T-helper 1 cell treated with Interleukin-12 subunit alpha and Interleukin-12 subunit beta and Interleukin-4 antibody, amounts not matched to agents 30 μg/mL and 1 μg/mL, for 36 hours (primary cell): Measurements from ENCODE around the gene STUM.

Source experiments
- H3K27ac Mint-ChIP-seq: one replicate; pipeline ENCODE4 v1.8.0; 2021; ENCODE audit warnings: mild to moderate bottlenecking, mixed read lengths
- H3K27me3 Mint-ChIP-seq: one replicate; pipeline ENCODE4 v1.8.0; 2021; ENCODE audit warnings: low read depth, mixed read lengths
- H3K36me3 Mint-ChIP-seq: one replicate; pipeline ENCODE4 v1.8.0; 2021; ENCODE audit warnings: low read depth, mixed read lengths
- H3K4me1 Mint-ChIP-seq: one replicate; pipeline ENCODE4 v1.8.0; 2021; ENCODE audit warnings: low read depth, mixed read lengths
- H3K4me3 Mint-ChIP-seq: one replicate; pipeline ENCODE4 v1.8.0; 2021; ENCODE audit warnings: mild to moderate bottlenecking, moderate library complexity, mixed read lengths
- H3K9me3 Mint-ChIP-seq: one replicate; pipeline ENCODE4 v1.8.0; 2021; ENCODE audit warnings: mixed read lengths

STUM gene

DNA sequence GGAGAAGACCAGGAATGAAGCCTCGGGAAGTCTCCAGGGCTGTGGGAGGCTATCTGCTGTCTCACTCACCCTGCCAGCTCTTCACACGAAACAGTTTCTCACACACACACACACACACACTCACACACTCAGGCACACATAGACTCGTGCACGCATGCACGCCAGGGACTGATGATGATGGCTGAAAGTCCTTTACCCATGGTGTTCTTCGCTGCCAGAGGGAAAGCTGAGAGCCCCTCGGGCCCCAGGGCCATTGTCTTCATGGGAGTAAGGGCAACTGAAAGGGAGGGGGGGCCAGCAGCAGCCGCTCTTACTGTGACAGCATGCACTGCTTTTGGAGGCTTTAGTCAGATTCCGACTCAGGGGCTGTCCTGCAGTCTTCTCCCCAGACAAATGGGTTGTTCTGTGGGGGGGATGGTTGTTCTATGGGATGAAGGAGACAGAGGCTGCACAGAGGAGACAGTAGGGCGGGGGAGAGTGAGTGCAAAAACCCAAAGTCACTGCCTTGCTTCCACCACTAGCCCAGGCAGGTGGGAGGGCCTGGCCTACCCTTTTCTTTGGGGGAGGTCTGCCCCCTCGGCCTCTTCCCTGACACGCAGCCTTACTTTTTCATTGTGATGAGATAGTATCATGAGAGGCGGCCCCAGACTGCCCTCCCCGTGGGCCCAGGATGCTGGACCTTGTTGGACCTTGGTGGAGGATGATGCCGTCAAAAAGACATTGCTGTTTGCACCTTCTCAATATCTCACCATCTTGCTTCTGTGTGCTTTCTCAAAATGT is 29.0 kb downstream of the STUM start:
- no peaks in the 10 kb centered on the region for H3K27me3 Mint-ChIP-seq
- no peaks in the 10 kb centered on the region for H3K9me3 Mint-ChIP-seq
- H3K27ac Mint-ChIP-seq: no peak overlapping the region
- H3K4me3 Mint-ChIP-seq: no peak overlapping the region
- no peaks in the 10 kb centered on the region for H3K36me3 Mint-ChIP-seq
- H3K4me1 Mint-ChIP-seq: no peaks in the 10 kb centered on the region

DNA sequence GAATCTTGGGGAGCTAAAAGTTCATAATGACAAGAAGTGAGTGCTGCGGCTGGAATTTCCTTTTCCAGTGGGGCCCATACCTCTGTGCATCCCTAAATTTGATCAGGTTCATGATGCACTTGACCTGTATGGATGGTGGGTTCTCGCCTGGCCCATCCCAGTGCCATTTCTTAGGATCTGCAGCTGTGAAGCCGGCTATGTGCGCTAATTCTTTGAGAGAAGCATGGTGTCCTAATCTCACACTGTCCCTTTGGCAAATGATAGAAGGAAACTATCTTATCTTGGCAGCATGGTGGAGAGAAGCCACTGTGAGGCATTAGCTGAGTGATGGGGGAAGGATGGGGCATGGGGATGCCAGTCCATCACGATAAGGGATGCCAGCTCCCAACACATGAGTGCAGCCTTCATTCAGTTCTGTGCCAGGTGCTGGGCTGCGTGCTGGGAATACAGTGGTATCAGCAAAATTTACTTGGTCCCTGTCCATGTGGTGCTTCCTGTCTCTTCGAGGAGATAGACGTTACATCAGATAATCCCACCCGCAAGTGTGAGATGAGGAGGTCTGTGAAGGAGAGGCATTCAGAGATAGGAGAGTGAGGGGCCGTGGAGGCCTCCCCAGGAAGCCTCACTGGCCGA is 30.5 kb downstream of the STUM start:
- Mint-ChIP-seq H3K4me3 (no peak overlapping the region), H3K27me3 (no peaks in the 10 kb centered on the region), H3K27ac (no peak overlapping the region), H3K9me3 (no peaks in the 10 kb centered on the region), H3K4me1 (no peaks in the 10 kb centered on the region), H3K36me3 (no peaks in the 10 kb centered on the region)

DNA sequence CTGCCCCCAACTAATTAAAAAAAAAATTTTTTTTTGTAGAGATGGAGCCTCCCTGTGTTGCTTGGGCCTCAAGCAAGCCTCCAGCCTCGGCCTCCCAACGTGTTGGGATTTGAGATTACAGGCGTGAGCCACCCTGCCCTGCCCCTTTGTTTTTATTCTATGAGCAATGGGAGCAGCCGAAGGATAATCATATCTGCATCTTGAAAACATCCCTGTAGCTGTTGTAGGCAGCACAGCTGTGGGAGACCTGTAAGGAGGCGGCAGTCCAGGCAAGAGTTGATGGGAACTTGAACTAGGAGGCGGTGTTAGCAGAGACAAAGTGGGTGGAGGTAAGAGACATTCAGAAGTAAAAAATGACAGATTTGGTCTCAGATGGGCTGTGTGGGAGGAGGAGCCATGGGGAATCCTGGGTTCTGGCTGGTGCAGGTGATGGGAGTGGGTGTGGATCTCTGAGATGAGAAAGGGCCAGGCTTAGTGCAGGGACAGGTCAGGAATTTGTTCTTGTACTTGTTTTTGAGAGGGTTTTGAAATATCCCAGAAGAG is 31.3 kb downstream of the STUM start:
- H3K36me3 Mint-ChIP-seq: no peaks in the 10 kb centered on the region
- H3K4me3 Mint-ChIP-seq: no peak overlapping the region

DNA sequence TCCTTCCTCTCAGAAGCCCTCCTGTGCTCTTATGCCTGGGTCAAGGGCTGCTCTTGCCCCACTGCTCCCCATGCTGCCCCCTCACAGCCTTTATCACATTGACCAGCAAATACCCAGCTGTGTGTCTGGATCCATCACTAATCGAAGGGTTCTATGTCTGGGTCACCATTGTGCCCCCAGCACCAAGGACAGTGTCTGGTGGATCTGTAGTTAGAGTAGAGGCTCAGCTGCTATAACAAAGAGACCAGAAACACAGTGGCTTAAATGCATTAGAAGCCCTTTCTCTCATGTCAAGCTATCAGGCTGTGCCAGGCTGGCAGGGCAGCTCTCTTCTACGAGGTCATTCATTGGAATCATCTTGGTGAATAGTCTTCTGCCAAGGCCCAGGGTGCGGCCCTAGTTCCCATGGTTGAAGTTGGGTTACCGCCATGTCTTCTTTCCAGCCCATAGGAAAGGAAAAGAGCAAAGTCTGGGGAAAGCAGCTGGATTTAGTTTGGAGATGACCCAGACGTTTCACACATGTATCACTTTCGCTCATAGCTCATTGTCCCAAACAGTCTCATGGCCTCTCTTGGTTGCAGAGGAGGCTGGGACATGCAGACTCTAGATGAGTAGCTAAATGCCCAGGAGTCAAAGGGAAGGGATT is 32.2 kb downstream of the STUM start:
- H3K27me3 Mint-ChIP-seq: no peaks in the 10 kb centered on the region
- no peaks in the 10 kb centered on the region for H3K36me3 Mint-ChIP-seq

More for the DNA sequence above, 31.3 kb downstream of the STUM start:
- no peaks in the 10 kb centered on the region for H3K9me3 Mint-ChIP-seq
- H3K27me3 Mint-ChIP-seq: no peaks in the 10 kb centered on the region
- H3K4me1 Mint-ChIP-seq: no peaks in the 10 kb centered on the region
- no peak overlapping the region for H3K27ac Mint-ChIP-seq

DNA sequence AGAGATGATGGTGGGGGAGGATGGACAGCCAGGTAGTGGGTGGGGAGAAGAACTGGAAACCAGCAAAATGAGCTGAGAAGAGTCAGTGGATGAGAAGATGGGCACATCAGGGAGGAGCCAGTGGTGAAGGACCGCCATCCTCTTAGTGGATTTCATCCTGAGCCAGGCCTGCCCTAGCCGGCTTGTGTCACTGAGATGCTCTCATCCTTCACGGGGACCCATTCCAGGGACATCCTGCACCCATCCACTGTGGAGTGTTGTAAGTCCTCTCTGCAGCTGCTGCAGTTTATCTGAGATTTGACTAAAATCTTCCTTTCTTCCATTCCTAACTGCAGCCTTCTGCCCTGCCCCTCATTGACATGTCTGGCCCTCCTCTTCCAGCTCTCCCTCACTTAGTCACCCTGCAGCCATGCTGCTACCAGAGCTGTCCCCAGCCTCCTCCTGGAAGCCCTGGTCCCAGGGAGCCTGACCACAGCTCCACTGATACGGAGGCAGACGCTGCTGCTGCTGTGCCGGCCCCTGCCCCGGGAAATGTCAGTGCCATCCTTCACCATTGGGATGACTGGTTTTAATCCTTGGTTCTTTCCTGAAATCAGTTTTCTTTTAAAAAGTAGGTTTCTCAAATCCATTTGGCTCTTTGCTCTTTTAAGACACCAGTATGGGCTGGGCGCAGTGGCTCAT is 33.2 kb downstream of the STUM start:
- no peak overlapping the region for H3K4me3 Mint-ChIP-seq
- no peaks in the 10 kb centered on the region for H3K27me3 Mint-ChIP-seq
- no peak overlapping the region for H3K27ac Mint-ChIP-seq
- no peaks in the 10 kb centered on the region for H3K9me3 Mint-ChIP-seq
- no peaks in the 10 kb centered on the region for H3K4me1 Mint-ChIP-seq
- H3K36me3 Mint-ChIP-seq: no peaks in the 10 kb centered on the region

More for the DNA sequence above, 32.2 kb downstream of the STUM start:
- H3K4me3 Mint-ChIP-seq: no peak overlapping the region
- H3K27ac Mint-ChIP-seq: no peak overlapping the region
- no peaks in the 10 kb centered on the region for H3K4me1 Mint-ChIP-seq
- no peaks in the 10 kb centered on the region for H3K9me3 Mint-ChIP-seq

DNA sequence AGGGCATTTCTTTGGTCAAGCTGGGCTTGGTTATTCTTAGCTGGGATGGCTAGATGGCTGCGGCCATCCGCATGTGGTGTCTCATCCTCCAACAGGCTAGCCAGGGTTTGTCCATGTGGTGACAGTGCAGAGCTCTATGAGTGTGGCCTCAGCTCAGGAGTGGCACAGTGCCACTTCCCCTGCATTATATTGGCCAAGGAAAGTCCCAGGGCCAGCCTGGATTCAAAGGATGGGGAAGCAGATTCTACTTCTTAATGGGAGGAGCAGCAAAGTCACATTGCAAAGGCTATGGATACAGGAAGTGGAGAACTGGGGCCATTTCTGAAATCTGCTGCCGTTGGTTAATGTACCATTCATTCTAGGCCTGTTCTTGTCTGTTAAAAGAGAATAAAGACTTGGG is 34.4 kb downstream of the STUM start:
- H3K9me3 Mint-ChIP-seq: no peaks in the 10 kb centered on the region
- no peak overlapping the region for H3K27ac Mint-ChIP-seq

DNA sequence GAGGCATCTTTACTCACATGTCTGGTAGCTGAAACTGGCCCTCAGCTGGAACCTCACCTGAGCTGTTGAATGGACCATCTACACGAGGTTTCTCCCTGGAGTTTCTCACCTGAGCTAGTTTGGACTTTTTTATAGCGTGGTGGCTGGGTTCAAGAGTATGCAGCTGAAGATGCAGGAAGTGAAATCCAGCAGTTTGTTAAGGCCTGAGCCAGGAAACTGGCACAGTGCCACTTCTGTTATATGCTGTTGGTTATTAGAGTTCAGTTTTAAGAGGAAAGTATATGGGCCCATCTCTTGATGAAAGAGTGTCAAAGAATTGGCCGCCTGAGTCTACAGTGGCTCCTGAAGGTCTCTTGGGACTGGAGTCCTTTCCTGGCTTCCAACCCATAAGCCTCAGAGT is 35.6 kb downstream of the STUM start:
- Mint-ChIP-seq H3K9me3 (no peaks in the 10 kb centered on the region), H3K36me3 (no peaks in the 10 kb centered on the region), H3K4me3 (no peak overlapping the region), H3K4me1 (no peaks in the 10 kb centered on the region), H3K27ac (no peak overlapping the region), H3K27me3 (no peaks in the 10 kb centered on the region)

More for the DNA sequence above, 34.4 kb downstream of the STUM start:
- Mint-ChIP-seq H3K4me1 (no peaks in the 10 kb centered on the region), H3K4me3 (no peak overlapping the region), H3K36me3 (no peaks in the 10 kb centered on the region), H3K27me3 (no peaks in the 10 kb centered on the region)

DNA sequence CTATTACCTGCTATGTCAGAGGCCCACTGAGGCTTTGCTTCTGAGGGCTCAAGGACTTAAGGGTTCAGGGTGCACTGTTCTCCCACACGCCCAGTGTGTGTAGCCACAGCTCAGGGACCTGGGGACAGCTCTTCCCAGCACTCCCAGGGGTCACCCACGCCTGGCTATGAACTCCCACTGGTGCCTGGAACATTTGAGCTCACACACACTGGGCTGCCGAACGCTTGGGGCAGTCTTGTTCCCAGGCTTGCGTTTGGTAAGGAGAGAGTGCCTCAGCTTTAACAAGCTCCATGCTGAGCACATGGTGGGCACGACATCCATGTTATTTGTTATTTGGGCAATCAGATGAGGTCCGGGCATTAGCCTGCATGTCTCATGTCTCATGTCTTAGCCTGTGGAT is 37.6 kb downstream of the STUM start:
- no peaks in the 10 kb centered on the region for H3K36me3 Mint-ChIP-seq
- peaks cover 5% of the 10 kb centered on the region for H3K27me3 Mint-ChIP-seq

DNA sequence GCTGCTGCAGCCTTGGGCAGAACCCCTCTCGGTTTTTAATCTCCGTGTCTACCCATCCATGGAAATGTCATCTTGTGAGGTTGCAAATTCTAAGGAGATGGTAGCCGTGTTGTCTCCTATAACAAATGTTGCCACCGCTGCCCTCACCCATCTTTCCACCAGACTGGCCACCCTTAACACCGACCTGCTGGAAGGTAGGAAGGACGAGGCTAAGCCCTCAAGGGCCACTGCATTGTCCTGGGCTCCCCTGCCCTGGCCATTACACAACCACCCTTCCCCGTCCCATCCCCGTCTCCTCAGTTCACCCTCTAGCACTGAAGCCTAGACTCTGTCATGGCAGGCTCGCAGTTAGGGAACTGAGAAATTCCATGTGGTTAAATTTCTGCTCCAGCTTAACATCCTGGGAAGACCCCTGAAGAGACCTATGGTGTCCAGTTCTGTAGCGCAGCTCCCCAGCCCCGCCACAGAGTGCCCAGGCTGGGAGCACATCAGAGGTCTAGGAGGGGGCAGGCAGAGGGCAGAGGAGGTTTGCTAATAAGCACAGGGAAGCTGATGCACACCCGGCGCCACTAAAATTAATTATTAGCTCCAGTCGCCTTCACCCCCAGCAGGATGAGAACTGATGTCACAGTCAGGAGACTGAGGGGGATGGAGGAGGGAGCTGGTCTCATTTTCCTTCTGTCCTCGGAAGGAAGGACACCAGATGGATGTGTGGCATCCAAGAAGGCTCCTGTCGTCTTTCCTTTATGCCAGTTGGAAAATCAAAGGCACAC is 38.3 kb downstream of the STUM start:
- H3K9me3 Mint-ChIP-seq: no peaks in the 10 kb centered on the region
- H3K27me3 Mint-ChIP-seq: peaks cover 5% of the 10 kb centered on the region
- no peaks in the 10 kb centered on the region for H3K4me1 Mint-ChIP-seq
- no peak overlapping the region for H3K4me3 Mint-ChIP-seq
- H3K27ac Mint-ChIP-seq: no peak overlapping the region
- H3K36me3 Mint-ChIP-seq: no peaks in the 10 kb centered on the region

More for the DNA sequence above, 37.6 kb downstream of the STUM start:
- Mint-ChIP-seq H3K4me1 (no peaks in the 10 kb centered on the region), H3K27ac (no peak overlapping the region), H3K4me3 (no peak overlapping the region), H3K9me3 (no peaks in the 10 kb centered on the region)

DNA sequence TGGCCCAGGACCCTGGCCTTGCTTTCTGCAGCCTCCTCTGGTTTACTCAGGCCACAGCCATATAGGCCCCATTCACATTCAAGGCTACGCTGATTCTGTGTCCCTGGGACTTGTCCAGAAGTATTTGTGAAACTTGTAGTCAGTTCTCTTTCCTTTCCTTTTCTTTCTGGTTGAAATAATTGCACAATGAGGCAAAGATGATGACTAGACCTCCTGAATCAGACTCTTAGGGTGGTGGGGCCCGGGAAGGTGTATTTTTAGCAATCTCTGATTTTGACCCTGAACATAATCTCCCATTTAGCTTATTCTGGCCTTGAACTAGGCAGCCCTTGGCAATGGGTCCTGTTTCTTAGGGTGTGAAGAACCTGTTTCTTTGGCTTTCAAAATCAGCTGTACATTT is 39.9 kb downstream of the STUM start:
- H3K27me3 Mint-ChIP-seq: peaks cover 5% of the 10 kb centered on the region
- H3K9me3 Mint-ChIP-seq: no peaks in the 10 kb centered on the region
- no peak overlapping the region for H3K27ac Mint-ChIP-seq
- no peaks in the 10 kb centered on the region for H3K4me1 Mint-ChIP-seq
- no peak overlapping the region for H3K4me3 Mint-ChIP-seq
- no peaks in the 10 kb centered on the region for H3K36me3 Mint-ChIP-seq

DNA sequence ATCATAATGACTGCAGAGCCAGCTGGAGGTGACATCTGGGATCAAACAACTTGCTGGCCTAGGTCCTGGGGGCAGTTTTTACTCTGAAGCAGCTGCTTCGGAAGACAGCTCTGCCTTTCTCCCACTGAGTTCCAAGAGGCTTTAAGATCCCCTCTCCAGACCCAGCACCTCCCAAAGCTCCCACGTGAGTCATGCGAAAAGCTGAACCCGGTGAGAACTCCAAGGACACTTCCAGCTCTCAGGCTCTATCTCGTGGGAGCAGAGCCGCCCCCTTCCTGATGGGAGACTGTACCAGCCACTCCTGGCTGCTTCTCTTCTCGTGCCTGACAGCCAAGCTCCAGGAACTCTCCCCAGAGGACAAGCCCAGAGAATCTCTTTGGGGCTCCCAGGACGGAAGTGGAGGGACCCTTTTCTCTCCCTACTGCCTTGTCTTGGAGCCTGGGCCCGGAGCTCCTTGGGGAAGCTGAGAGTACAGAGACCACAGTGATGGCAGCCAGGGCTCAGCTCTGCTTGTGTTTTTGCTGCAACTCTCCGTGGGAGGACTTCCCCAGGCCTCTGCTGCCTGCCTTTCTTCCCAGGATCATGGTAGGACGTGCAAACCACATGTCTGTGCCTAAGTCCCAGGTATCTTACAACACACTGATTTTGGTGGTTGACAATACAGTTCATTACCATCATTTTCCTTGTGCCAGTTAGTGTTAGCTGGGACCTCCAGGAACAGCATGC is 40.6 kb downstream of the STUM start:
- no peak overlapping the region for H3K4me3 Mint-ChIP-seq
- H3K27me3 Mint-ChIP-seq: peaks cover 10% of the 10 kb centered on the region
- H3K9me3 Mint-ChIP-seq: no peaks in the 10 kb centered on the region
- no peaks in the 10 kb centered on the region for H3K4me1 Mint-ChIP-seq
- H3K27ac Mint-ChIP-seq: no peak overlapping the region
- H3K36me3 Mint-ChIP-seq: no peaks in the 10 kb centered on the region

DNA sequence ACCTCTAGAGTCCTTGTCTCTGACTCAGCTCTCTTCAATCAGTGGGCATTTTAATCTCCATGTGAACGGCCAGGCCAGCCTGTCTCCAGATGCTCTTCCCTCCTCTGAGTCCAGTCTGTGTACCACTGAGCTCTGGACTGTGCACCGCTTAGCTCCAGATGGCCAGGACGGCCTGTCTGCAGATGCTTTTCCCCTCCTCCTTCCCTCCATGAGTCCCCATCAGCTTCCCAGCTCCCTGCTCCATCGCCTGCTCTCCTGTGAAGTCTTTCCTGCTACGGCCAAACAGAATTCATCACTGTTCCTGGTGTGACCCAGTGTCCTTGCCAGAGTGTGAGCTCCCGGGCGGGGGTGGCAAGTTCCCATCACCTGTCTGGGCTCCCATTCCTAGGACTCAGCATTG is 42.0 kb downstream of the STUM start:
- H3K27ac Mint-ChIP-seq: no peak overlapping the region
- H3K27me3 Mint-ChIP-seq: peaks cover 12% of the 10 kb centered on the region
- H3K4me3 Mint-ChIP-seq: no peak overlapping the region
- H3K9me3 Mint-ChIP-seq: no peaks in the 10 kb centered on the region
- H3K4me1 Mint-ChIP-seq: no peaks in the 10 kb centered on the region
- H3K36me3 Mint-ChIP-seq: no peaks in the 10 kb centered on the region

DNA sequence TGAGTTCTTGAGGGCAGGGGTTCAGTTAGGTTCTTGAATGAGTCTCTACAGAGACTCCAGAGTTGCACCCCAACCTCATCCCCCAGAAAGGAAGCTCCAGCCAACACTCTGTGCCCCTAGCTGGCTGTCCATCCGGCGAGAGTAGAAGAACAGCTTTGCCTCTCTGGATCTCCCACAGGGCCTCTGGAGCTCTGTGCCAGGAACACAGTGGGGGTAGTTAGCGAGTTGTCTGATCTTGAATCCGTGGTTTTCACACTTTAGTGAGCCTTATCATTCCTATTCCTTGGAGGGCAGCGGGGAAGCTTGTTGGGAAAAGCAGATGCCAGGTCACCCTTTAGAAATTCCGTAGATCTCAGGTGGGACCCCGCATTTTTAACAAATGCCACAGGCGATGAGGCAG is 45.0 kb downstream of the STUM start:
- peaks cover 17% of the 10 kb centered on the region for H3K27me3 Mint-ChIP-seq
- H3K4me1 Mint-ChIP-seq: no peaks in the 10 kb centered on the region
- no peaks in the 10 kb centered on the region for H3K9me3 Mint-ChIP-seq
- no peak overlapping the region for H3K27ac Mint-ChIP-seq
- no peak overlapping the region for H3K4me3 Mint-ChIP-seq
- no peaks in the 10 kb centered on the region for H3K36me3 Mint-ChIP-seq
